Measurements from ENCODE around the gene CENPX. TPM values are rescaled to one million over a fixed set of nuclear protein-coding genes. Genes with fewer than 3 reads are reported as not detected.

CENPX gene
- total RNA-seq, 1 donor from 2014 or later: 20.9 TPM

DNA sequence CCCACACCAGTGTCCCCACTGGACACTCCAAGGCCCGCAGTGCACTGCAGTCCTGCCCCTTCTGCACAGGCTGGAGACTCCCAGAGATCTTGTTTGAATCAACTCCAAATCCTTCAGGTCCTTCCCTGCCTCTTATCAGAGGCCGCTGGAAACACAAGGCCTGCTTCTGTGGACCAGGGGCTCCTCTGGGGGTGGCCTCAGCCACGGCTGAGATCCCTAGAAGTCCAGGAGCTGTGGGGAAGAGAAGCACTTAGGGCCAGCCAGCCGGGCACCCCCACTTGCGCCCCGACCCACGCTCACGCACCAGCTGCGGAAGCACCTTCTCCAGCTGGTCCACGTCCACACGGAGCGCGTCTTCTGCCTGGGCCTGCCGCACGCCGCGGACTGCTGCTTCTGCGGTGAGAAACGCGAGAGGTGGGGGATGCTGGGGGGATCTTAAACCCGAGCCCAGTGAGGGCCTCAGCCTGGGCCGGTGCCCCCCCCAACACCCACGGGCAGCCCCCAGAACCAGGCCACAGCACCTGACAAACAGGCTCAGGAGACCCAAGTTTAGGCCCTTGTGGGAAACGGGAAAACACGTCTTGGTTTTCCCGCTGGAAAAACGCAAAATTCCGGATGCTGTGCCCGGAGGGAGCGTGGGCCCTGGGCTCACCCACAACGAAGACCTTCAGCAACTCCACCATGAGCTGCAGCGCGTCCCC is 3.5 kb downstream of the CENPX start:
- H3K9me3 ChIP-seq (ENCODE audit: control insufficient read depth in 3 of 3, low read length in 3 of 3): no peaks in the 10 kb centered on the region
- peak overlapping the region in 2 of 3 donors; percentile 20 to 54 for H3K9ac ChIP-seq (ENCODE audit: low read depth in 1 of 3, low read length in 3 of 3)
- H3K27ac ChIP-seq (ENCODE audit: low read depth, low read length): peak overlapping the region; percentile 25
- H3K27me3 ChIP-seq (ENCODE audit: control insufficient read depth in 3 of 3, insufficient read depth in 3 of 3, low read length in 3 of 3): no peaks in the 10 kb centered on the region
- peaks cover 45 to 59% (median 57%) of the 10 kb centered on the region in 3 donors for H3K4me1 ChIP-seq (ENCODE audit: control insufficient read depth in 3 of 3, insufficient read depth in 3 of 3, low read length in 3 of 3)
- no peak overlapping the region for H3K4me3 ChIP-seq (ENCODE audit: low read length in 3 of 3)
- H3K36me3 ChIP-seq (ENCODE audit: control insufficient read depth in 3 of 3, insufficient read depth in 3 of 3, low read length in 3 of 3): no peaks in the 10 kb centered on the region

DNA sequence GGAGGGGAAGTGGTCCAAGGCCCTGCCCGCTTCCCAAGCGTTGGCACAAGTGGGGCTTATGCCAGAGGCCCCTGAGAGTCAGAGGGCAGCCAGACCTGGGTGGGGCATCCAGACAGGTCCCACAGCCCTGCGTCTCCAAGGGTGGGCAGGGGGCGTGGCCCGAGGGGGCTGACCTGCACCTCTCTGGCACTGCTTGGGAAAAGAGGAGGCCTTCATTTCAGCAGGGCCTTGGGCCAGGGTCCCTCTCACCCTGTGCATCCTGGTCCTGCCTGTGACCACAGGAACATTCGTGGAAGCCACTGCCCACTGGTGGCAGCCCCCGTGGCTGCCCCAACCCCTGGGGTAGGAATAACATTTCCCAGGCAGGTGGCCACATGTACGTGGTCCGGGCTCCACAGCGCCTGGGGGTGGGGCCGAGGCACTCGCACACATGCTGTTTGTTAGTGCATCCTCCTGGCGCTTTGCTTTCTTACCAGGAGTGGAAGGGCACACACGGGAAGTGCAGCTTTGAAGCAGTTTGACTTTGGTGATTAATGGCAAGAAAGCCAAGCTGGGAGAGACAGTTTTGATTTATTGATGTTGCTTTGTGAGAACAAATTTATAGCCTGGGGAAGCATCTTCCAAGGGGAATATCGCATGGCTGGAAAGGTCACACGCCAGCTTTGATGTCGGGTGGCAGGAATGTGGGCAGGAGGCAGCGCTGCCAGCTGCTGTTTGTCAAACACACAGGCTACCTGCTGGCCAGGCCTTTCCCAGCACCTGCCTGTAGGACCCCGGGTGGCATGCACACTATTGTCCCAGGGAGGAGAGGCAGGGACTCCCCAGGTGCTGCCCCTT is 4.3 kb downstream of the CENPX start:
- Histone ChIP-seq H3K27me3 (ENCODE audit: control insufficient read depth in 3 of 3, insufficient read depth in 3 of 3, low read length in 3 of 3) (no peaks in the 10 kb centered on the region), H3K4me3 (ENCODE audit: low read length in 3 of 3) (peak overlapping the region in 1 of 3 donors; percentile 2), H3K27ac (ENCODE audit: low read depth, low read length) (peak overlapping the region; percentile 40), H3K36me3 (ENCODE audit: control insufficient read depth in 3 of 3, insufficient read depth in 3 of 3, low read length in 3 of 3) (no peaks in the 10 kb centered on the region), H3K9ac (ENCODE audit: low read depth in 1 of 3, low read length in 3 of 3) (peak overlapping the region in 2 of 3 donors; percentile 20 to 54), H3K4me1 (ENCODE audit: control insufficient read depth in 3 of 3, insufficient read depth in 3 of 3, low read length in 3 of 3) (peaks cover 38 to 51% (median 50%) of the 10 kb centered on the region in 3 donors), H3K9me3 (ENCODE audit: control insufficient read depth in 3 of 3, low read length in 3 of 3) (no peaks in the 10 kb centered on the region)

DNA sequence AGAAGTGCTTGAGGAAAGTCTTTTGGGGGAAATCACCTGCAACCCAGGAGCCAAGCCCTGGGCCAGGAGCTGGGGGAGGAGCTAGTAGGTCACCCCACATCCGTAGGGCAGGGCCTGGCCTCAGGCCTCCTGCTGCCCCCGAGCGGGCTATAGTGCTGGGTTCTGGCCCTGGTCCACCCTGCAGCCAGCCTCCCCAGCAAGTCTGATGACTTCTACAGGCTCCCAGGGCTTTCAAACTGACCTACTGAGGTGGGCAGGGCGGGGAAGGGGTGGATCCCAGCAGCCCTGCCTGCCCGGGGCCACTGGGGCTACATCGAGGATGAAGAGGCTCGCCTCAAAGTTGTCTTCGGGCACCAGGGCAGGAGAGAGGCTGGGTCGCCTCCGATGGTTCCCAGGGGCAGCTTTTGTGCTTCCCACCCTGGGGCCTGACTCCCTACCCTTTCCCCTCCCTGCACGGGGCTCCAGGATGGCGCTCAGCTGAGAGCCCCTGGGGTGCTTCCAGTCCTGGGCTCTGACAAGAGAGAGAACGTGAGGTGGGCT is 5.0 kb downstream of the CENPX start:
- peaks cover 38 to 50% (median 49%) of the 10 kb centered on the region in 3 donors for H3K4me1 ChIP-seq (ENCODE audit: control insufficient read depth in 3 of 3, insufficient read depth in 3 of 3, low read length in 3 of 3)
- peak overlapping the region in 1 of 3 donors; percentile 54 for H3K9ac ChIP-seq (ENCODE audit: low read depth in 1 of 3, low read length in 3 of 3)
- H3K27ac ChIP-seq (ENCODE audit: low read depth, low read length): peak overlapping the region; percentile 40
- no peaks in the 10 kb centered on the region for H3K27me3 ChIP-seq (ENCODE audit: control insufficient read depth in 3 of 3, insufficient read depth in 3 of 3, low read length in 3 of 3)
- H3K4me3 ChIP-seq (ENCODE audit: low read length in 3 of 3): no peak overlapping the region
- H3K36me3 ChIP-seq (ENCODE audit: control insufficient read depth in 3 of 3, insufficient read depth in 3 of 3, low read length in 3 of 3): no peaks in the 10 kb centered on the region
- H3K9me3 ChIP-seq (ENCODE audit: control insufficient read depth in 3 of 3, low read length in 3 of 3): no peaks in the 10 kb centered on the region

DNA sequence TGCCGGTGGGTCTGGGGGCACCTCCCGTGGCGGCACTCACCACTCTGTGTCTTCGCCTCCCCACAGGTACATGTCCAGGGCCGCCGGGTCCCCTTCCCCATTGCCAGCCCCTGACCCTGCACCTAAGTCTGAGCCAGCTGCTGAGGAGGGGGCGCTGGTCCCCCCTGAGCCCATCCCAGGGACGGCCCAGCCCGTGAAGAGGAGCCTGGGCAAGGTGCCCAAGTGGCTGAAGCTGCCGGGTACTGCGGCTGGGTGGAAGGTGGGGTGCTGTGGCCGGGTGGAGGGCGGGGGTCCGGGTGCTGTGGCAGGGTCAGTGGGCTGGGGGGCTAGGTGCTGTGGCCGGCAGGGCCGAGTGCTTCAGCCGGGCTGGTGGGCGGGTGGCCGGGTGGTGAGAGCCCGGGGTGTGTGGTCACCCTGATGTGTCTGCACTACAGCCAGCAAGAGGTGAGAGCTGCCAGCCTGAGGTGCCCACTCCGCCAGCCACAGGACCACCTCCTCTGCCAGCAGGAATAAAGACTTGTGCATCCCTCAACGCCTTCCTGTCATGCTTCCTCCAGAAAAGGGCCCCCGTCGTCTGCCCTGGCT is 5.7 kb downstream of the CENPX start:
- Histone ChIP-seq H3K9ac (ENCODE audit: low read depth in 1 of 3, low read length in 3 of 3) (peak overlapping the region in 1 of 3 donors; percentile 40), H3K36me3 (ENCODE audit: control insufficient read depth in 3 of 3, insufficient read depth in 3 of 3, low read length in 3 of 3) (peaks cover 0 to 2% (median 0%) of the 10 kb centered on the region in 3 donors), H3K4me1 (ENCODE audit: control insufficient read depth in 3 of 3, insufficient read depth in 3 of 3, low read length in 3 of 3) (peaks cover 34 to 45% (median 44%) of the 10 kb centered on the region in 3 donors), H3K27me3 (ENCODE audit: control insufficient read depth in 3 of 3, insufficient read depth in 3 of 3, low read length in 3 of 3) (no peaks in the 10 kb centered on the region), H3K9me3 (ENCODE audit: control insufficient read depth in 3 of 3, low read length in 3 of 3) (no peaks in the 10 kb centered on the region), H3K4me3 (ENCODE audit: low read length in 3 of 3) (no peak overlapping the region), H3K27ac (ENCODE audit: low read depth, low read length) (no peak overlapping the region)

DNA sequence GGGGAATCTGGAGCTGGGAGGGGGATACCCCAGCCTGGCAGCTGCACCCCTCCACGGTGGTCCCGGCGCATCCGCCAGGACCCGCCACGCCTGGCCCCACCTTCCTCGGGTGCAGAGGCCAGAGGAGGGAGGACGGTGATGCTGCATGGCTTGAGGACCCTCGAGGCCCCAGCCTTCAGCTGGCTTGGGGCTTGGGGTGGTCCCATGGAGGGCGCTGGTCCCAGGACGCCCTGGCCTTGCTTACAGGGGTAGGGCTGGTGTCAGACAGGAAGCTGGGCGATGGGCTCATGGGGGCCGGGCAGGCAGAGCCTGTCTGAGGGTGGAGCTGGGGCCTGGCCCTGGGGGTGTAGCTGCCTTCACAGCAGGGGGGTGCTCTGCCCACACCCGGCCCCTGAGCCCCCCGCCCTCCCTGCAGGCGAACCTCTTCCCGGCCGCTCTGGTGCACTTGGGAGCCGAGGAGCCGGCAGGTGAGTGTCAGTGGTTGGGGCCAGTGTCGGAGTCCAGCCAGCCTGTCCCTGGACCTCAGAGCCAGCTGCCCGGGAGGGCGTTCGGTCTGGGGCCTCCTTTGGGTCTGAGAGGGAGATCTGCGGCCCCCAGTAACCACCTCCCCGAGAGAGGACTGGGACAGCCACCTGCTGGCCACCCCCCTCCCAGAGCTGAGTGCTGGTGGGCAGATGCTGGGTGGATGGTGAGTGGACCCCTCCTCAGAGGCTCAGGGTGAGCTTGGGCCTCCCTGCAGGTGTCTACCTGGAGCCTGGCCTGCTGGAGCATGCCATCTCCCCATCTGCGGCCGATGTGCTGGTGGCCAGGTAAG is 6.4 kb downstream of the CENPX start:
- no peak overlapping the region for H3K9ac ChIP-seq (ENCODE audit: low read depth in 1 of 3, low read length in 3 of 3)
- no peaks in the 10 kb centered on the region for H3K27me3 ChIP-seq (ENCODE audit: control insufficient read depth in 3 of 3, insufficient read depth in 3 of 3, low read length in 3 of 3)
- H3K36me3 ChIP-seq (ENCODE audit: control insufficient read depth in 3 of 3, insufficient read depth in 3 of 3, low read length in 3 of 3): peaks cover 0 to 3% (median 0%) of the 10 kb centered on the region in 3 donors
- H3K4me3 ChIP-seq (ENCODE audit: low read length in 3 of 3): no peak overlapping the region
- no peaks in the 10 kb centered on the region for H3K9me3 ChIP-seq (ENCODE audit: control insufficient read depth in 3 of 3, low read length in 3 of 3)
- H3K4me1 ChIP-seq (ENCODE audit: control insufficient read depth in 3 of 3, insufficient read depth in 3 of 3, low read length in 3 of 3): peaks cover 27 to 38% (median 37%) of the 10 kb centered on the region in 3 donors
- H3K27ac ChIP-seq (ENCODE audit: low read depth, low read length): no peak overlapping the region

DNA sequence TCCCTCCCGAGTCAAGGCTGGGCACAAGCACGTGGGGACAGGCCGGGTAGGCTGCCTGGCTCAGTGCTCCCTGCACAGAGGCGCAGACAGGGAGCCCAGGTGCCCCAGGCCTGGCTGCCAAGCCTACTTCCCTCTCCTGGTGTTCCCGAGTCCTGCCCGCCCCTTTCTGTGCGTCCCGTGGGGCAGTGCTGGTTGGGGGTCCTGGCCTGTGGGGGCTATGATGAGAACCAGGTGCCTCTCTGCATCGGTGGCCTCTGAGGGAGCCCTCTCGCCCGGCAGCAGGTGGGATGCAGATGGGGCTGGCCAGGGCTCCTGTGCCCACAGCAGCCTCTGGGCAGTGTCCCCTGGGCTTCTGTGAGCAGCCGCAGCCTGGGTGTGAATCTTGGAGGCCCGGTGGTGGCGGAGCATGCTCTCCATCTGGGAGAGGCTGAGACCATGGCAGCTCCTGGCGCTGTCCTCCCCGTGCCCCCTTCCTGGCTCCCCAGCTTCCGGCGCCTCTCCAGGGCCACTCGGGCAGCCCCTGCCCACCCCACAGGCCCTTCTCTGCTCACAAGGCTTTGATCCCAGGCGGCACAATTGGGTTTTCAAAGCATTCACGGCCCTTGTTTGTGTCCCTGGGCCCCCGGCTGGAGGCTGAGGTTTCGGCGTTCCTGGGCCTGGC is 7.2 kb downstream of the CENPX start:
- Histone ChIP-seq H3K9ac (ENCODE audit: low read depth in 1 of 3, low read length in 3 of 3) (no peak overlapping the region), H3K36me3 (ENCODE audit: control insufficient read depth in 3 of 3, insufficient read depth in 3 of 3, low read length in 3 of 3) (peaks cover 0 to 3% (median 0%) of the 10 kb centered on the region in 3 donors), H3K4me3 (ENCODE audit: low read length in 3 of 3) (no peak overlapping the region), H3K27ac (ENCODE audit: low read depth, low read length) (no peak overlapping the region), H3K4me1 (ENCODE audit: control insufficient read depth in 3 of 3, insufficient read depth in 3 of 3, low read length in 3 of 3) (peaks cover 25 to 33% (median 33%) of the 10 kb centered on the region in 3 donors), H3K9me3 (ENCODE audit: control insufficient read depth in 3 of 3, low read length in 3 of 3) (no peaks in the 10 kb centered on the region), H3K27me3 (ENCODE audit: control insufficient read depth in 3 of 3, insufficient read depth in 3 of 3, low read length in 3 of 3) (no peaks in the 10 kb centered on the region)

DNA sequence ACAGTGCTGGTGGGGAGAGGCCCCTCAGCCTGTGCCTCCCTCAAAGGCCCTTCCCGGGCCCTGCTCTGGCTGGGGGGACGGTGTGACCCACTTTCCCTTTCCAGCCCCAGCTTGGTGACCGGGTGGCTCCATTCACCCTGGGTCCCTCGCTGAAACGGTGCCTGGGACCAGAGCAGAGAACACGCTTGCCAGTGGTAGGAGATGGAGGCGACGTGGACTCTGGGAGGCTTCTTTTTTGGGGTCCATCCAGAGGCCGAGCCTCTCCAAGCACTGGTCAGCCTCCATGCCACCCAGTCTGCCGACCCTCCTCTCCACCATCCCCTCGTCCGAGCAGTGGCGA is 7.7 kb downstream of the CENPX start:
- no peak overlapping the region for H3K27ac ChIP-seq (ENCODE audit: low read depth, low read length)
- H3K9me3 ChIP-seq (ENCODE audit: control insufficient read depth in 3 of 3, low read length in 3 of 3): no peaks in the 10 kb centered on the region
- peaks cover 23 to 28% (median 28%) of the 10 kb centered on the region in 3 donors for H3K4me1 ChIP-seq (ENCODE audit: control insufficient read depth in 3 of 3, insufficient read depth in 3 of 3, low read length in 3 of 3)
- H3K27me3 ChIP-seq (ENCODE audit: control insufficient read depth in 3 of 3, insufficient read depth in 3 of 3, low read length in 3 of 3): no peaks in the 10 kb centered on the region
- no peak overlapping the region for H3K4me3 ChIP-seq (ENCODE audit: low read length in 3 of 3)
- no peak overlapping the region for H3K9ac ChIP-seq (ENCODE audit: low read depth in 1 of 3, low read length in 3 of 3)
- H3K36me3 ChIP-seq (ENCODE audit: control insufficient read depth in 3 of 3, insufficient read depth in 3 of 3, low read length in 3 of 3): peaks cover 0 to 3% (median 0%) of the 10 kb centered on the region in 3 donors

DNA sequence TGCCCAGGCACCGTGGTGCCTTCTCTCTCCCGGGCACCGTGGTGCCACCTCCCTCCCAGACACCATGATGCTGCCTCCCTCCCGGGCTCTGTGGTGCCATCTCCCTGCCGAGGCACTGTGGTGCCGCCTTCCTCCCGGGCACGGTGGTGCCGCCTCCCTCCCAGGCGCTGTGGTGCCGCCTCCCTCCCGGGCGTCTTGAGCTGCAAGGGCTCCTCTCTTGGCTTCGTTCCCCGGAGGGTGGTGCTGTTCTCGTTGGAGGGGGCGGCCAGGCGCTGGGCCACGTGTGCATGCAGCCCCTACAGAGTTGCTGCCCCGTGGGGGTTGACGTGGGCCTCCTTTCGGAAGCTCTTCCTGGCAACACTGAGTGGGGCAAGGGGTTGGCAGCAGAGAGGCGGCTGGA is 8.2 kb downstream of the CENPX start:
- Histone ChIP-seq H3K9me3 (ENCODE audit: control insufficient read depth in 3 of 3, low read length in 3 of 3) (no peaks in the 10 kb centered on the region), H3K36me3 (ENCODE audit: control insufficient read depth in 3 of 3, insufficient read depth in 3 of 3, low read length in 3 of 3) (peaks cover 0 to 3% (median 0%) of the 10 kb centered on the region in 3 donors), H3K27ac (ENCODE audit: low read depth, low read length) (no peak overlapping the region), H3K4me1 (ENCODE audit: control insufficient read depth in 3 of 3, insufficient read depth in 3 of 3, low read length in 3 of 3) (peaks cover 19 to 23% (median 23%) of the 10 kb centered on the region in 3 donors), H3K9ac (ENCODE audit: low read depth in 1 of 3, low read length in 3 of 3) (no peak overlapping the region), H3K4me3 (ENCODE audit: low read length in 3 of 3) (no peak overlapping the region), H3K27me3 (ENCODE audit: control insufficient read depth in 3 of 3, insufficient read depth in 3 of 3, low read length in 3 of 3) (no peaks in the 10 kb centered on the region)
